COLO668 (cell line): ENCODE measurements around the gene CNTFR.
A peak's percentile ranks its signal among the peaks of the same experiment; 100 is the strongest.

ENCODE experiments used
- DNase-seq: peaks from one replicate; lab custom pipeline; 2025; ENCODE audit not compliant: unreplicated experiment; lab: John Stamatoyannopoulos, UW

The CNTFR gene

DNA sequence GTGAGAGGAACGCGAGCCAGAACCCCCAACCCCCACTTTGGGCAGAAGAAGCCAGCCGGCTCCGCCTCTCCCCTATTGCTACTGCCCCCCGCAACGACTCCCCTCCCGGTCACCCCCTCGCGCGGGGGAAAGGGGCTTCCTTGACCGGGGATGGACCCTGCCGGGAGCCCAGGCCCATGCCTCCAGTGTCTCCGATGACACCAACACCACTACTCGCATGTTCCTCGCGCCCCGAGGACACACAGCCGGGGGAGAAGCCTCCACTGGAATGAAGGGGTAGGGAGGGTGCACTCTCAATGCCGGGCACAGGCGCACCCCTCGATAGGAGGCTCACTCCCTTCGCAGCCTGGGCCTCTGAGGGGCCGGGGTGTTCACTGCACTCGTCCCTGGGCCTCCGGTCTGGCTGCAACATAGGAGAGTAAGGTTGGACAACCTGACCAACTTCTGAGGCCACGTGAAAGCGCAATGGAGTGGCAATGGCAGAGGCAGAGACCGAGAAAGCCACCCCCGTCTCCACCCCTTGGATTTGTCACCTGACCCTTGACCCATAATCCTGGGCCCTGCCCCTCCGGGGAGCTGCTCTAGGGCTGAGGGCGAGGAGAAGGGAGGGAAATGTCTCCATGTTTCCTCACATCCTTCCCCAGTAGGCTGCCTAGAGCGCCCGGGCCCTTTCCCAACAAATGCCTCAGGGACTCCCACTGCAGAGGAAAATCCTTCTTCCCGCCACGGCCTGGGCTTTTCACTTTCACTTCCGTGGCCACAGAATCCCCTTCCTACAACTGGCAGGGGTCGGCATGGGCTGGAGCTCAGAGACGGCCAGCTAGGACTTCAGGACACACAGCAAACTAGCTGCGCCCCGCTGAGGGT, 1.1 kb upstream of the CNTFR start:
- no peak for DNase-seq

DNA sequence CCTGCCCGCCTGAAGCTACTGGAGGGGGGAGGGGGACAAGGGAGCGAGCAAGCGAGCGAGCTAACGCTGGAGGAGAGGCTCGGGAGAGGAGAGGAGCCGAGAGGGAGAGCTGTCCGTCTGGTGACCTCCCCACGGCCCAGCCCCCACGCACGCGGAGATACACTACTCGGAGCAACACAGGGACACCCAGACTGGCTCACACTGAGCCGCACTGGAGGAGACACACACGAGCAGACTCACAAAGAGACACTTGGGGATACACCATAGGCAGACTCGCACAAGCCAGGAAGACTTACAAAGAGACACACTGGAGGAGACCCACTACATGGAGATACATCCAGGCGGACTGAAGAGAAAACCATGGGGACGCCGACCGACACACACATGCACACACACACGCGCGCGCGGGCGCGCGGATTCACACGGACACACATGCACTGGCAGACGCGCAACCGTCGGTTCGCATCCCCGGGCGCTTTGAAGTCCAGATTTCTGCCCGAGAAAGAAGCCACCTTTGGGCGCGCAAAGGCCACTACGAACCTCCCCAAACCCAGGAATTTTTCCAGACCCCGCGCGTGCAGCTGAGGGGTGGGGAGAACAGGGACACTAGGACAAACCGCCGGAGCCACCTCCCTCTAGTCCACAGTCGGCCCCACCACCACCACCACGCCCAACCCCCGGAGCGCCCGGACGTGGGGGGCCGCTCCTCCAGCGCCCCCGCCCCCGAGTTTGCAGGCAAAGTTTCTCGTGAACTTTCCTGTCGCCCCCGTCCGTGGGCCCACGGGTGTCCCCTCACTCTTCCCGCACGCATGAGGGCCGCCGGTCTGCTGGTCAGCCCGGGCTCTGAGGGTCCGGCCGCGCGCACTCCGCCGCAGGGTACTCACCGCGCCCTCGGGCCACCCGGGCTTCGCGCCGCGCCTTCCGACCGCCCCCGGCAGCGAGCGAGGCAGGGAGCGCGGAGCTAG, 571 bp downstream of the CNTFR start:
- DNase-seq = peak; percentile 17

DNA sequence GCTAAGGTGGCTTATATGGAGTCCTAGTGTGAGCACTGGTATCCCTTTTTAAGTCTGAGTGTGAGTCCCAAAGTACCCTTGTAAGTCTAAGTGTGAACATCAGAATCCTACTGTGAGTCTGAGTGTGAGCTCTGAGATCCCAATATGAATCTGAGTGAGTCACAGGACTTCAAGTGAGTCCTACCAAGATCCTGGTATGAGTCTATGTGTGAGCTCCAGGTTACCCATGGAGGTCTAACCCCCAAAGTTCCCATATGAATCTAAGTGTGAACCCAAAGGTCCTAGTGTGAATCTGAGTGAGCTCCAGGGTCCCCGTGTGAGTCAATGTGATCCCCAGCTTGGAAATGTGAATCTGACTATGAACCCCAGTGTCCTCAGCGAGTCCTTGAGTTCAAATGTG, 2.3 kb downstream of the CNTFR start:
- no peak for DNase-seq

DNA sequence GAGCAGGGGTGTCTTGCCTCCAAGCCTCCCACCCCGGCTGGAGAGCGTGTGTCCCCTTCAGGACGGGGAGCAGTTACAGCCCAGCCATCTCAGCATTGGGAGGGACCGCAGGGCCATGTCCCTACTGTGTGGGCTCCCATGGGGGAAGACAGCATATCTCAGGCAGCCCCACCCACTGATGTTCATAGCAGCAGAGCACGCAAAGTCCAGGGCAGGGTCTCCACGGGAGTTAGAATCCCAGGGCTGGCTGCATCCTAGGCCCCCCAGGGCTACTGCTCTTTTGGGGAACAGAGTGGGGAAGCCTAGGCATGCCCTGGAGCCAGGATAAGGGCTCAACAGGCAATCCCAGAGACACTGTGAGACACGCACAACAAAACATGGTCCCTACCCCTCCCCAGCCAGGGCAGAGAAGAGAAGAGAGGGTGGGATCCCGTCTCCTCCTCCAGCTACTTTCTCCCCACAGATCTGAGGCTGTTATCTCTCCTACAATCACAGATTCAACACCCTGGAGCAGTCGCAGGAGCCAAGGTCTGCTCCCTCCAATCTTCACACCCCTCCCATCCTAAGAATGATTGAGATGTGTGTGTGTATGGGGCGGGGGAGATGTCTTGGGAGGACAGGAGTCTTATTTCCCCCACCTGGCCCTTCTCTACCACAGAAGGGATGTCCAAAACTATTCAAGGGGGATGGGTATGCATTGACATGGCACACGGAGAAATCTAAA, 3.4 kb downstream of the CNTFR start:
- DNase-seq = no peak

DNA sequence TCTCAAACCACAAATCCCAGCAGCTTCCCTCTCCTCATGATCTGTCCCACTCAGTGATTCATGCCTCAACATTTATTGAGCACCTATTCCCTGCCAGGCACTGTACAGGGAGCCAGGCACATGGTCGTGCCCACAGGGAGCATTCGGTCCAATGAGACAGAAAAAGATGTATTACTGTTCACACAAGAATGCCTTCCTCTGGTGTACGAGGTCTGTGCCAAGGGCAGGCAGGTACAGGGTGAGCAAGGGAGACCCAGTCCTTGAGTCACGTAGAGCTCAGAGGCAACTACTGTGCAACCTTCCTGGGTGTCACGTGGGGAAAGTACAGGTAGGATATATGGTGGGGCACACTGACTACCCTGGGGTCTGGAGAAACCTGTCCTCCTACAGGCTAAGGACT, 4.6 kb downstream of the CNTFR start:
- no peak for DNase-seq

DNA sequence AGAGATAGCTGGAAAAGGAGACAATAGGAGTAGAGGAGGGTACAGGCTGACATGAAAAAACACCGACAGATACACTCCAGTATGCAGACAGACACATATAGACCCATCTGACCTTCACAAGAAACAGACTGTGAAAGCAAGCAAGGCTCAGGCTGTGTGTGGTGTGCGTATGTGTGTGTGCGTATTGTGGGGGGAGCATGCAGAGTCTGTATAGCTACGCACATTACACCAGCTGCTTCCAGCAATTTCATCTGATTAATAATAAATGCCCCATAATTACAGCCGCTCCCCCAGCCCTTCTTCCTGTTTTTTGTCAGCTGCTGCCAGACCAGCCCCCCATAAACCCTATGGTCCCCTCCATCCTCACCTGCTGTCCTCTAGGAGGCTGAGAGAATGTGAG, 6.7 kb downstream of the CNTFR start:
- no peak for DNase-seq

DNA sequence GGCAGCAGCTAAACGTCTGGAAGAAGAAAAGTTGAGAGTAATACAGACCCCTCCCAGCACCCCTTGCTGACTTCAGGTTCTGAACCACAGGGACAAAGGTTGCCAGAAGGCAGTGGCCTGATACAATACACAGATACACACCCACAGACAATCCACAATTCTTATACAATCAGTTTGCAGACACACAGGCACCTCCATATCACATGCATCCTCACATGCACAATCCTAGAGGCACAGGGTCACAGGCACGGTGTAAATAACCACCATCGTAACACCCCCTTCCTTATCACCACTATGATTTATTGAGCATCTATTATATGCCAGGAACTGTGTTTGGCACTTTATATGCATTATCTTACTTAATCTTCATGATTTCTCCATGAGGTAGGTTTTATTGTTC, 8.2 kb downstream of the CNTFR start:
- no peak for DNase-seq

DNA sequence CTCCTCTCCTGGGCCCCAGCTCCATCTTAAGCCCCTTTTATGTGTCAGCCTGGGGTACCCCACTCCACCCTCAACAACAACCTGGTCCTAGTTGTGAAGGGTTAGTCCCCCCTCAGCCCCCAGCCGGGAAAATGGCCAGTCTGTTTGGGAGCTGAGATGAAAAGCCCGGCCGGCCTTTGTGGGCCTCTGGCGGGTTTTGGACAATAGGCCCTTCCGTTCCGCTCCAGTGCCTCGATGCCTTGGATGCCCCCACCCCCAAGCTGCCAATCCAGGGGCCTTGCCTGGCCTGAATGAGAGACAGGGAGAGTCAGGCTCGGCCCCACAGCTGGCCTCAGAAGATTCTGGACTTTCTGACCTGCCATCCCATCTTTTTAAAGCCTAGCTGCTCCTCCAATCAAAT, 9.2 kb downstream of the CNTFR start:
- DNase-seq = peak; percentile 7

DNA sequence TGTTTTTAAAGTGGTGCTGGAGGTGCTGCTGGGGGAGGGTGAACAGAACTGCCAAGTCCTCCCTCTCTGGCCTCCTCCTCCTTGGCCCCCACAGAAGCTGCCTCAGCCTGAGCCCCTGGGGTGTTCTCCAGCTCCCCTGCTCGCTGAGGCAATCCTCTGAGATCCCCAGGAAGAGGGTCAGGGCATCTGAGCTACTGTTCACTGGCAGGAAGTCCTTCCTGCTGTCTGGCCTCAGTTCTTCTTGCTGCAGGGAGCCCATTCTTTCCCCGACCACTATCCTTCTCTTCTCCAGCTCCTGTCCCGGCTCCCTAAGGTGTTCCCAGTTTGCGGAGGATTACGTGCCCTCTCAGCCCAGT, 9.7 kb downstream of the CNTFR start:
- DNase-seq = no peak

DNA sequence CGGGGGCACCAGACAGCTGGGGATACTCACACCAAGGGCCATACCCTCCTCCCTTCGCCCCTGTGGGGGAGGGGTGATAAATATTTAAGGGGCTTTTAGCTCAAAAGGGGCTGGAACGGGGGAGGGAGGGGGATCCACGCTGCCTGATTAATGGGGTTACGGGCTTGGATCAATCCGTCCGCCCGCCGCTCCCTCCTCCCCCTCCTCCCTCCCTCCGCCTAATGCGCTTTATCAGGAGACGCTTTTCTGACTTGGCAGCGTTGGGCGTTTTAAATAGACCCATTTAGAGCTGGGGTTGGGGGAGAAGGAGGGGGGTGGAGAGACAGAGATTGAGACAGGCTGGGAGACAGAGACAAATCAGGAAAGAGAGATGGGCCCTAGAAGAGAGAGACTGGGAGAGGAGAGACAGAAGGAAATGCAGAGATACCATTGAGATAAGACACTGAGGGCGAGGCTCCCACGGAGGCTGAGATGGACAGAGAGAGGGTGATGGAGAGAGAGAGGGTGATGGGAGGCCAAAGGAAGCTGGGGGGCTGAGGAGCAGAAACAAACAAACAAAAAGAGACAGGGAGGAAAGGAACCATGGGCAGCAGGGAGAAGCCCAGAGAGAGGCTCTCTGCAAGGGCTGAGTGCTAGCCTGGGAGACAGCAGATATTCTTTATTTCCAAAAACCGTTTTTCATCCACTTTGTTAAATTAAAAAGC, 10.3 kb downstream of the CNTFR start:
- no peak for DNase-seq

DNA sequence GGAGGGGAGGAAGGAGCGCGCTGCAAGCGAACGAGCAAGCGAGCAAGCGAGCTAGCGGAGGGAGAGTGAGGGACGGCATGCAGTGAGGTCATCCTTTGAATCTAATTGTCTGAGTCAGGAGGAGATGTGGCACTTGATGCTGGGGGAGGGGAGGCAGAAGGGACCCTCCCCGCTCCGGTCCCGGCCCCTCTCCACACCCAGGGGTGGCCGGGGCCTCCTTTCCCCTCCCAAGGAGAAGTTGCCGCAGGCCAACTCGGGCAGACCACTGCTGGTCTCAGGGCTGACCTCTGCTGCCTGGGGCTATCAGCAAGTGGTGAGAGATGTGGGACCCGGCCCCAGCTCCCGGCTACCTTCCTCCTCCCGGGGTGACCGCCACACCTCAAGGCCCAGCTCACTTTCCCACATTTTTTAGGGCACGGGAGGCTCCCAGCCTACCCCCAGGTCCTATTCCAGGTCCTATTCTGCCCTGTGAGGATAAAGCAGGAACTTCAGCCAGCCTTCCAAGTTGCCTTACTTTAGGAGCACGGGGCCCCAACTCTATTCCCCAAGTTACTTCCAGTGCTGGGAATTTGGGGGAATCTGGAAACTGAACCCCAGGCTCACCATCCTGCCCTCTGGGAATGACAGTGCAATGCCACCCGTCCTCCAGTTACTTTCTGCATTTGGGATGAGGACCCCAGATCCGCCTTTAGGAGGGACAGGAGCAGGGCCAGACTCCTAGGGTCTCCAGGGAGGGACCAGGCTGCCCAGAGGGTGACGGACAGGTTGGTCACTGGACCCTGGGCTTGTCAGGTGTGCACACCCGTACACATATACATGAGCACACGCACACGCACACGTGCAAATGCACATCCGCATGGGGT, 11.1 kb downstream of the CNTFR start:
- peak; percentile 19 for DNase-seq

DNA sequence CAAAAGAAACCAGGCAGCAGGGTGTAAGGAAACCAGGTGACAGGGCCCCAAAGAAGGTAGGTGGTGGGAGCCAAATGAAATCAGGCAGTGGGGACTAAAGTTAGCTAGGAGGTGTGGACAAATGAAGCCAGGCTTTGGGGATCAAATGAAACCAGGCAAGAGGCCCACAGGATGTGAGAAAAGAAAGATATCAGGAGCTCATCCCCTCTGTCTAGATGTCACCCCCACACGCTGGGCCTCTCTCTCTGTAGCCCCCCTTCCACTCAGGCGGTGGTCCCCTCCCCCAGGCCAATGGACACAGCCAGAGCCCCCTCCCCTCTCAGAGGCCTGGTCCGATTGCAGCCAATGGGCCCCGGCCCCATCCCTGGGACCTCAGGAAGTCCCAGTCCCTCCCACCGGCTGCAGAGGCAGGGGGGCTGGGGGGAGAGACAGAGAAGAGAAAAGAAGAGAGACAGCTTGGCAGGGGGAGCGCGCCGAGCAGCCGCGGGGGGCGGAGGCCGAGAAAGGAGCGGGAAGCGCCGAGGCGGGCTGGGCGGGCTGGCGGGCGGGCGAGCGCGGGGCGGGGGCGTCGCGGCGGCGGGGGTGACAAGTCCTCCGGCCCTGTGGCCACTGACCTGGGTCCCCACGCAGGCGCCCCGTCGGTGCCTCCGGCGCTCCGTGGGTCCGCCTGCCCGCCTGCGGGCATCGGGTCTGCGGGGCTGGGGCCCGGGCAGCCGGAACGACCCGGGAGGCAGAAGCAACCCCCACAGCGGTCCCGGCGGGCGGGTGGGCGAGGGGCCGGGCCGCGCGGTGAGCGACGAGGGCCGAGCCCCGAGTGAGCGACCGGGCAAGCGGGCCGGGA, 11.9 kb downstream of the CNTFR start:
- DNase-seq = no peak

DNA sequence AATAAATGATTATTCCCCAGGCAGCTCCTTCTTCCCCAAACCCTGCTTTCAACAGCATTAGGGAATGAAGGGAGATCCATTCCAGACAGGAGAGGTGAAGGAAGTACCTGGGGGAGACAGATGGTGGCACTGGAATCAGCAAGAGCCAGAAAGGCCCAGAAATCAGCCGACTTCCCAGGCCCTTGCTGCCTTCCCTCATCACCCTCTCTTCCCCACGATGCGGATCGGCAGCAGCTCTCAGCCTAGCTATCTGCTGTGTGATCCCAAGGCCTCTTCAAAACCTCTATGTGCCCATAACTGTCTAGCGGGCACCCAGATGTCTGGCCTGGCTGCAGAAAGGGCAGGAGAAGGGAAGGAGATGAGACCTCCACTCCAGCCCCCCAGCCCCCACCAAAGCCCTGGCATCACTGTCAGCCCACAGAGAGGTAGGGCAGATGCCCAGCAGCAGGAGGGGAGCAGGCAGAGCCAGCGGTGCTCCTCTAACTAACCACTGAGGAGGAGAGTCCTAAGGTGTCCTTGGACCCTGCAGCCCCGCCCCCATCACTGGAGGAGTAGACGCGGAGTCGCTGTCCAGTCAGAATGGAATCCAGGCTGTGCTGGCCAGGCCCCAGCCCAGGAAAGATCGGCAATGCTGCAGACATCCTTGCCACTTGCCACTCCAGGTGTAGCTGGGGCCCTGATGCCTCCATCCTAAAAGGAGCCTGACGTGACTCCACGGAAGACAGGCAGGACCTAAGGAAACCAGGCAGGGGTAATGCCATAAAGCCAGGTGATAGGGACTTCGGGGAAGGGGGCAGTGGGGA, 12.7 kb downstream of the CNTFR start:
- no peak for DNase-seq

DNA sequence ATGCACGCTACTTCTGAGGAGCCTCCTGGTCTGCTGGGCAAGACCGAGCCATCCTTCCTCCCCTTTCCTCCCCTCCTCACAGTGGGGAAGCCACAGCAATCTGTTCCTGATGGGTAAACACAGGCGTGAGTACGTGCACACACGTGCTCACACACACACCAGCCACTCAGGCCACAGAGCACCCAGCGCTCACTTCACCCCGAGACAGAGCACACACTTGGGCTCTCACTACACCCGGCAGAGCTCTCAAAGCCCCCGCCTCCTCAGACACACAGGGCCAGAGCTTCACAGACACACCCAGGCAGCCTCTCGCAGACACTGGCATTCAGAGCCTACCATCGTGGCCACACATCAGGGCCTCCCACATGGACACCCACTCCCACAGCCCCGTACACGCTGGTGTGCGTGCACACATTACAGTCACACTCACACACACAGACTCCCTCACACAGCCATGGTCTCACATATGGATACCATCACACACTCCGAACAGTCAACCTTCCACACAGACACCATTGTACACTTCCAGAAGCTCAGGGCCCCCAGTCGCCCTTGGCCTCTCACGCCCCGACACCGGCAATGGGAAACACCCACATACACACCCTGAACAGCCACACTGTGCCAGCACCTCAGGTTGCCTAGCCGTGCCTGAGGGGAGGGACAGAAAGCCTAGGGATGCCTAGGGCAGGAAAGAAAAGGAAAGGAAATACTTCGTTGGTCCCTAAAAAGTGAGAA, 13.5 kb downstream of the CNTFR start:
- DNase-seq = no peak

DNA sequence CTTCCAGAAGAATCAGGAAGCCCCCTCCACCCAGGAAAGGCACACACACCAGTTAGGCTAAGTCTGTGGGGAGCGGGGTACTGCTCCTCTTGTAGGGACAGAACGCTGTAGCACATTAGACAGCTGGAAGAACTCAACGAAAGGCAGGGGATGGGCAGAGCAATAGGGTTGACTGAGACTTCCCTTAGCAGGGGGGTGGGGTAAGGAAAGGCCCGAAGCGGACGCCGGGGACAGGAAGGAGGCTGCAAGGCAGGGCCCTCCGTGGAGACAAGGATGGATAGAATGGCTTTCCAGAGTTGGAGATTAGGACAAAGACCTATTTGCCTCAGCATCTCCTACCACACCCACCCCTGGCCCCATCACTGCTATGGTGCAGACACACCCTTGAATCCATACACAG, 14.3 kb downstream of the CNTFR start:
- no peak for DNase-seq

DNA sequence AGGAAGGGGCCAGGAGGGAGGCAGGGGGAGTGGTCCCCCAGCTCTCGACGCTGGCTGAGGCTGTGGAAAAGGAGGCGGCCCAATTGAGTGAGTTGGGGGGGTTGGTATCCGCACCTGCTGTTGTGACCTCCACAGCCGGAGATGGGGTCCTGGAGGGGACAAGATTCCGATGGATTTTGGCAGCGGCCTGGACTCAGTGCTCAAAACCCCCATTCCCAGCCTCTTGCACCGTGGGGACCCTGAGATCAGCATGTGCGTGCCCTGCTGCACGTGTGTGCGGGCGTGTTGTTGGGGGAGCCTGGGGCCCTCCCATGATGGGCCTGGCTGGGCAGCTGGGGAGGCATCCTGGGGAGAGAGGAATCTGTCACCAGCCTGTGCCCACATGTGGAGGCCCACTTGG, 15.0 kb downstream of the CNTFR start:
- DNase-seq = no peak

DNA sequence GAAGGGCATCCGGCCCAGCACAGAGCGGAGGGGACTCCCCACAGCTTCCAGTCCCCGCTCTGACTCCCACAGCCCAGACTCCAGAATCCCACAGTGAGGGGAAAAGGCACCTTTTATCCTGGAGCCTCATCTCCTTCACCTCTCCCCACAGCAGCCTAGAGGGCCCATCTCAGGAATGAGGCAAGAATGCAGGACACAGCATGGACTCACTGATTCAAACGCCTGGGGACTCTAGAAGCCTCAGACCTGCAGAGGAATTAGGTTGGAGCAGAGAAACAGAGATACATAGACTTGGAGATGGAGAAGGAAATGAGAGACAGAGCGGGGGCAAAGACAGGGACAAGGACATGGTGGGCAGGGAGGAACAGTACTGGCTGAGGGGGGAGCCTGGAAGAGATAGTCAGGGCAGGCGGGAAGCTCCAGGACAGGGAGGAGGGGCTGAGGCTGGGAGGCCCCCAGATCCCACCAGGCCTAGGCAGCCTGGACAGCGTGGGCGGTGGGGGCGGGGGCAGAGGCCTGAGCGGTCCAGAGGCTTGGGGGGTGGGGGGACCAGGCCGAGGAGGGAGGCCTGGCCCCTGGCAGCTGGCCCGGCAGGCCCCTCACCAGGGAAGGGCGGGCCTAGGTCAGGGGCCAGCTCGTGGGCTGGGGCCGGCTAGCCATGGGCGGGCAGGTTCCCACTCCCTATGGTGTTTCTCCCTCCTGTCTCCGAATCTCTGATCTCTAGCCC, 15.8 kb downstream of the CNTFR start:
- no peak for DNase-seq
